HepG2 (cell line): ENCODE measurements around the gene VPS4A. TPM values are rescaled to one million over a fixed set of nuclear protein-coding genes. Genes with fewer than 3 reads are reported as not detected.

Source experiments
- CCDC6 ChIP-seq: sonication (generic); formaldehyde crosslinking; IDR thresholded peaks from 2 replicates; pipeline ENCODE4 v1.8.1; 2022; ENCODE audit warnings: mild to moderate bottlenecking, missing genetic modification reagents, moderate library complexity
- DMAP1 ChIP-seq: IDR thresholded peaks from 2 replicates; pipeline ENCODE4 v1.6.1; 2016
- FOXP1 ChIP-seq, 2 experiments: fragments of 450-650 bp in 1 of 2; IDR thresholded peaks; 2 replicates each; pipeline ENCODE4 v1.6.1; 2017 to 2018; ENCODE audit warnings: antibody characterized with exemption in 1 of 2
- MIXL1 ChIP-seq: IDR thresholded peaks from 2 replicates; pipeline ENCODE4 v1.6.1; 2016
- NONO ChIP-seq, 2 experiments: fragments of 450-650 bp in 1 of 2; sonication (generic) in 1 of 2; formaldehyde crosslinking in 1 of 2; IDR thresholded peaks in 1 of 2; conservative IDR thresholded peaks in 1 of 2; 2 replicates each; pipeline versions ENCODE4 v1.6.1 to v1.8.0; 2017 to 2022; ENCODE audit warnings: mild to moderate bottlenecking in 1 of 2, missing genetic modification reagents in 1 of 2, moderate library complexity in 1 of 2
- POLR2AphosphoS5 ChIP-seq: IDR thresholded peaks from 2 replicates; pipeline ENCODE4 v1.6.1; 2012; ENCODE audit warnings: low read depth, low read length
- PTBP1 ChIP-seq: fragments of 200-400 bp; formaldehyde crosslinking; IDR thresholded peaks from 2 replicates; pipeline ENCODE4 v1.6.1; 2018; ENCODE audit warnings: low read length, low read depth; ENCODE audit not compliant: poor library complexity, severe bottlenecking
- RFX3 ChIP-seq: IDR thresholded peaks from 2 replicates; pipeline ENCODE4 v1.6.1; 2016; ENCODE audit warnings: missing biosample characterization, missing genetic modification reagents
- SIN3A ChIP-seq: IDR thresholded peaks from 2 replicates; pipeline ENCODE4 v1.6.1; 2011; ENCODE audit warnings: low read depth, mild to moderate bottlenecking, control low read depth, low read length, borderline replicate concordance
- SP1 ChIP-seq, 2 experiments: fragments of 450-650 bp in 1 of 2; sonication (generic) in 1 of 2; formaldehyde crosslinking in 1 of 2; IDR thresholded peaks; 2 replicates each; pipeline versions ENCODE4 v1.4.0 to v1.6.1; 2016 to 2020; ENCODE audit warnings: missing genetic modification reagents in 1 of 2
- SP2 ChIP-seq: sonication (generic); formaldehyde crosslinking; IDR thresholded peaks from 2 replicates; pipeline ENCODE4 v1.5.1; 2020; ENCODE audit warnings: mild to moderate bottlenecking, missing genetic modification reagents
- TEAD3 ChIP-seq: optimal IDR thresholded peaks from 2 replicates; pipeline ENCODE3; 2016; ENCODE audit warnings: borderline replicate concordance
- ZBTB14 ChIP-seq: sonication (generic); formaldehyde crosslinking; IDR thresholded peaks from 2 replicates; pipeline ENCODE4 v1.4.0; 2020; ENCODE audit warnings: missing genetic modification reagents
- ZNF207 ChIP-seq: fragments of 450-650 bp; IDR thresholded peaks from 2 replicates; pipeline ENCODE4 v1.6.1; 2016; ENCODE audit warnings: antibody characterized with exemption, borderline replicate concordance
- ZNF225 ChIP-seq: sonication (generic); formaldehyde crosslinking; IDR thresholded peaks from 2 replicates; pipeline ENCODE4 v1.4.0; 2020; ENCODE audit warnings: mild to moderate bottlenecking, missing genetic modification reagents
- ZNF510 ChIP-seq: sonication (generic); formaldehyde crosslinking; IDR thresholded peaks from 2 replicates; pipeline ENCODE4 v1.4.0; 2020; ENCODE audit warnings: low read depth, mild to moderate bottlenecking, missing genetic modification reagents
- ZNF552 ChIP-seq: sonication (generic); formaldehyde crosslinking; IDR thresholded peaks from 2 replicates; pipeline ENCODE4 v1.9.0; 2022; ENCODE audit warnings: missing genetic modification reagents, mild to moderate bottlenecking, borderline replicate concordance
- ZNF564 ChIP-seq: sonication (generic); formaldehyde crosslinking; IDR thresholded peaks from 2 replicates; pipeline ENCODE4 v1.8.1; 2023; ENCODE audit warnings: mild to moderate bottlenecking, missing genetic modification reagents
- ZNF724P ChIP-seq: sonication (generic); formaldehyde crosslinking; IDR thresholded peaks from 2 replicates; pipeline ENCODE4 v1.8.0; 2022; ENCODE audit warnings: missing genetic modification reagents, borderline replicate concordance
- ZNF891 ChIP-seq: sonication (generic); formaldehyde crosslinking; IDR thresholded peaks from 2 replicates; pipeline ENCODE4 v1.5.0; 2020; ENCODE audit warnings: mild to moderate bottlenecking, missing genetic modification reagents
- polyA plus RNA-seq, 8 experiments: library from polyadenylated mRNA; depleted of rRNA in 3 of 8; stranded (reverse) in 7 of 8; unstranded in 1 of 8; fragments of >200 nt; fragmentation: Illumina TruSeq in 4 of 8; extraction: Trizol in 4 of 8; gene quantifications; 2 replicates each; pipeline versions ENCODE4 v1.2.1 to v1.2.3, GENCODE V29; 2011 to 2016; ENCODE audit warnings: low read depth in 4 of 8, missing spikeins in 1 of 8, mixed read lengths in 1 of 8; ENCODE audit not compliant: insufficient read depth in 1 of 8
- total RNA-seq, 5 experiments: library from RNA; depleted of rRNA; stranded (reverse); fragments of >200 nt; fragmentation: Illumina TruSeq; extraction: Trizol; gene quantifications; 2 replicates each; pipeline ENCODE4 v1.2.3, GENCODE V29; 2016; ENCODE audit warnings: low read depth in 1 of 5
- TF ChIP-seq, protein P1 (sequence below): sonication (generic); formaldehyde crosslinking; IDR thresholded peaks from 2 replicates; pipeline ENCODE4 v1.5.1; 2020; ENCODE audit warnings: mild to moderate bottlenecking, missing genetic modification reagents, moderate library complexity
- TF ChIP-seq, protein P2 (sequence below): sonication (generic); formaldehyde crosslinking; IDR thresholded peaks from 2 replicates; pipeline ENCODE4 v1.8.1; 2023; ENCODE audit warnings: mild to moderate bottlenecking, missing genetic modification reagents
- TF ChIP-seq, protein P3 (sequence below): sonication (generic); formaldehyde crosslinking; IDR thresholded peaks from 2 replicates; pipeline ENCODE4 v1.9.0; 2021; ENCODE audit warnings: missing genetic modification reagents, mild to moderate bottlenecking, borderline replicate concordance

The VPS4A gene
- total and polyA plus RNA-seq, 2 of the 13 experiments (the other 11 are each of a cell fraction or from before 2014, with no cell fraction given) = 13.2 to 27.9 TPM

DNA sequence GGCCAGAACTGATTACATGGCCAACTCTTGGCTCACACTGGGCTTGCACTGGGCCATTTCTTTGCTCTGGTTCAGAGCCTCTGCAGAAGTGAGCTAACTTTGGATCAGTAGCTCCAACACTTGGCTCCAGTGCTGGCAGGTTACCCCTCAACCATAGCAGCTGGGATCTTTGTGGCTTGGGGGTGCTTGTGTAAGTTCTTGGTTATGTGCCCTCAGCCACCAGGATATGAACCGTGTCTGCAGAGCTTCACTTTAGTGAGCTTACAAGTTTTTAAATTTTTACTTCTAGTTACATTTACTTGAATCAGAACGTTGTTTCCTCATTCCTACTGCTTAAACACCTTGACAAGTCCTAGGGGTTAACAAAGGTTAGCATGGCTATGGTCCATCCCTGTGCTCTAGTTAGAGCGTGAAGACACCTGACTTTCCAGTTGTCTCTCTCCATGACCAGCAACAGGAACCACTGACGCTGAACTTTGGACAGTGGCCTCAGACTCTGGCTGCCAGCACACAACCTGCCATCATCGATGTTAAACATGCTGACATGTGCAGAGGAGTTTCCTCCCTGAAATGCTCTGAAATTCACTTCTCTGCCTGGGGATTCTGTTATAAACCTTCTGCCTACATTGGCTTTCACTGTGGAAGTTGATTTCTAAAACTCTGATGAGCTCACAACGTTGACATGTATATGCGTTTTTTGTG is 15.2 kb downstream of the VPS4A start (continued):
- TF ChIP-seq ZNF564 (CRISPR knock-in tag) (no peak), POLR2AphosphoS5 (no peak; the same call in 1 of the 2 replicates), DMAP1 (CRISPR knock-in tag) (peak; percentile 88), ZNF891 (CRISPR knock-in tag) (no peak), FOXP1 (IDR thresholded peaks at IDR 0.05) (no peak), FOXP1 (CRISPR knock-in tag; IDR thresholded peaks at IDR 0.05) (peak; percentile 61), SIN3A (peak; percentile 91), SP1 (IDR thresholded peaks at IDR 0.05) (no peak), SP1 (CRISPR knock-in tag; IDR thresholded peaks at IDR 0.05) (no peak), SP2 (no peak), PTBP1 (no peak), CCDC6 (CRISPR knock-in tag) (peak; percentile 44; the same call in 1 of the 2 replicates), ZBTB14 (CRISPR knock-in tag) (no peak), RFX3 (CRISPR knock-in tag) (peak; percentile 53; the same call in 1 of the 2 replicates), ZNF552 (CRISPR knock-in tag) (no peak), ZNF207 (no peak), MIXL1 (CRISPR knock-in tag) (peak; percentile 48; the same call in 1 of the 2 replicates), TEAD3 (peak; percentile 52), ZNF510 (CRISPR knock-in tag) (no peak), NONO (IDR thresholded peaks at IDR 0.05) (no peak), NONO (CRISPR knock-in tag; conservative IDR thresholded peaks at IDR 0.05) (no peak; the same call in 1 of the 2 replicates), ZNF724P (CRISPR knock-in tag) (no peak), ZNF225 (CRISPR knock-in tag) (no peak)
- TF ChIP-seq, protein P1, sequence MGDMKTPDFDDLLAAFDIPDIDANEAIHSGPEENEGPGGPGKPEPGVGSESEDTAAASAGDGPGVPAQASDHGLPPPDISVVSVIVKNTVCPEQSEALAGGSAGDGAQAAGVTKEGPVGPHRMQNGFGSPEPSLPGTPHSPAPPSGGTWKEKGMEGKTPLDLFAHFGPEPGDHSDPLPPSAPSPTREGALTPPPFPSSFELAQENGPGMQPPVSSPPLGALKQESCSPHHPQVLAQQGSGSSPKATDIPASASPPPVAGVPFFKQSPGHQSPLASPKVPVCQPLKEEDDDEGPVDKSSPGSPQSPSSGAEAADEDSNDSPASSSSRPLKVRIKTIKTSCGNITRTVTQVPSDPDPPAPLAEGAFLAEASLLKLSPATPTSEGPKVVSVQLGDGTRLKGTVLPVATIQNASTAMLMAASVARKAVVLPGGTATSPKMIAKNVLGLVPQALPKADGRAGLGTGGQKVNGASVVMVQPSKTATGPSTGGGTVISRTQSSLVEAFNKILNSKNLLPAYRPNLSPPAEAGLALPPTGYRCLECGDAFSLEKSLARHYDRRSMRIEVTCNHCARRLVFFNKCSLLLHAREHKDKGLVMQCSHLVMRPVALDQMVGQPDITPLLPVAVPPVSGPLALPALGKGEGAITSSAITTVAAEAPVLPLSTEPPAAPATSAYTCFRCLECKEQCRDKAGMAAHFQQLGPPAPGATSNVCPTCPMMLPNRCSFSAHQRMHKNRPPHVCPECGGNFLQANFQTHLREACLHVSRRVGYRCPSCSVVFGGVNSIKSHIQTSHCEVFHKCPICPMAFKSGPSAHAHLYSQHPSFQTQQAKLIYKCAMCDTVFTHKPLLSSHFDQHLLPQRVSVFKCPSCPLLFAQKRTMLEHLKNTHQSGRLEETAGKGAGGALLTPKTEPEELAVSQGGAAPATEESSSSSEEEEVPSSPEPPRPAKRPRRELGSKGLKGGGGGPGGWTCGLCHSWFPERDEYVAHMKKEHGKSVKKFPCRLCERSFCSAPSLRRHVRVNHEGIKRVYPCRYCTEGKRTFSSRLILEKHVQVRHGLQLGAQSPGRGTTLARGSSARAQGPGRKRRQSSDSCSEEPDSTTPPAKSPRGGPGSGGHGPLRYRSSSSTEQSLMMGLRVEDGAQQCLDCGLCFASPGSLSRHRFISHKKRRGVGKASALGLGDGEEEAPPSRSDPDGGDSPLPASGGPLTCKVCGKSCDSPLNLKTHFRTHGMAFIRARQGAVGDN = peak; percentile 34
- TF ChIP-seq, protein P2, sequence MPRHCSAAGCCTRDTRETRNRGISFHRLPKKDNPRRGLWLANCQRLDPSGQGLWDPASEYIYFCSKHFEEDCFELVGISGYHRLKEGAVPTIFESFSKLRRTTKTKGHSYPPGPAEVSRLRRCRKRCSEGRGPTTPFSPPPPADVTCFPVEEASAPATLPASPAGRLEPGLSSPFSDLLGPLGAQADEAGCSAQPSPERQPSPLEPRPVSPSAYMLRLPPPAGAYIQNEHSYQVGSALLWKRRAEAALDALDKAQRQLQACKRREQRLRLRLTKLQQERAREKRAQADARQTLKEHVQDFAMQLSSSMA (CRISPR knock-in tag) = peak; percentile 43; the same call in 1 of the 2 replicates
- TF ChIP-seq, protein P3, sequence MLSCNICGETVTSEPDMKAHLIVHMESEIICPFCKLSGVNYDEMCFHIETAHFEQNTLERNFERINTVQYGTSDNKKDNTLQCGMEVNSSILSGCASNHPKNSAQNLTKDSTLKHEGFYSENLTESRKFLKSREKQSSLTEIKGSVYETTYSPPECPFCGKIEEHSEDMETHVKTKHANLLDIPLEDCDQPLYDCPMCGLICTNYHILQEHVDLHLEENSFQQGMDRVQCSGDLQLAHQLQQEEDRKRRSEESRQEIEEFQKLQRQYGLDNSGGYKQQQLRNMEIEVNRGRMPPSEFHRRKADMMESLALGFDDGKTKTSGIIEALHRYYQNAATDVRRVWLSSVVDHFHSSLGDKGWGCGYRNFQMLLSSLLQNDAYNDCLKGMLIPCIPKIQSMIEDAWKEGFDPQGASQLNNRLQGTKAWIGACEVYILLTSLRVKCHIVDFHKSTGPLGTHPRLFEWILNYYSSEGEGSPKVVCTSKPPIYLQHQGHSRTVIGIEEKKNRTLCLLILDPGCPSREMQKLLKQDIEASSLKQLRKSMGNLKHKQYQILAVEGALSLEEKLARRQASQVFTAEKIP = no peak
